HG03439 (cell line): Measurements from ENCODE around the gene MRPL33.

Source experiments
- ATAC-seq: cut with Tn5 transposase; IDR thresholded peaks from one replicate; pipeline ENCODE4 v1.9.1; 2021; ENCODE audit warnings: mild to moderate bottlenecking, moderate library complexity; ENCODE audit not compliant: unreplicated experiment

The MRPL33 gene

GRCh38 chr2:27807476-27807875 is 36.0 kb downstream of the MRPL33 start:
- no peak for ATAC-seq

- ATAC-seq = no peak
Measured at GRCh38 chr2:27808418-27808817, 36.9 kb downstream of the MRPL33 start.

GRCh38 chr2:27808984-27809383 is 37.5 kb downstream of the MRPL33 start:
- ATAC-seq = no peak

GRCh38 chr2:27809761-27810241 is 38.3 kb downstream of the MRPL33 start:
- ATAC-seq = no peak

- no peak for ATAC-seq
Measured at GRCh38 chr2:27810455-27810854, 38.9 kb downstream of the MRPL33 start.

- no peak for ATAC-seq
Measured at GRCh38 chr2:27811768-27812167, 40.2 kb downstream of the MRPL33 start.

GRCh38 chr2:27814758-27815157 is 43.2 kb downstream of the MRPL33 start:
- no peak for ATAC-seq

- no peak for ATAC-seq
Measured at GRCh38 chr2:27815860-27816438, 44.4 kb downstream of the MRPL33 start.

GRCh38 chr2:27822049-27822448 is 50.5 kb downstream of the MRPL33 start:
- no peak for ATAC-seq

- no peak for ATAC-seq
Measured at GRCh38 chr2:27823135-27823534, 51.6 kb downstream of the MRPL33 start.

GRCh38 chr2:27823569-27823968 is 52.0 kb downstream of the MRPL33 start:
- ATAC-seq = no peak

GRCh38 chr2:27824401-27824800 is 52.9 kb downstream of the MRPL33 start:
- no peak for ATAC-seq

GRCh38 chr2:27828305-27828704 is 56.8 kb downstream of the MRPL33 start:
- no peak for ATAC-seq
